ENCODE measurements around the gene NR3C1.
"Not testable (repeated sequence)": the region's sequence is repeated elsewhere in the genome, so short reads cannot be mapped to it uniquely, and the experiment has no call there.

The NR3C1 gene

GRCh38 chr5:143338658-143339366 is 64.7 kb downstream of the NR3C1 start:
- no peak for DNase-seq (ENCODE audit: low read depth, low spot score)

- DNase-seq (ENCODE audit: low read depth, low spot score): no peak
These were observed 65.5 kb downstream of the NR3C1 start for GRCh38 chr5:143337946-143338345.

- no peak for DNase-seq (ENCODE audit: low read depth, low spot score)
These were observed 67.0 kb downstream of the NR3C1 start for GRCh38 chr5:143336485-143336884.

- no peak for DNase-seq (ENCODE audit: low read depth, low spot score)
These were observed 68.6 kb downstream of the NR3C1 start for GRCh38 chr5:143334903-143335302.

- DNase-seq (ENCODE audit: low read depth, low spot score): not testable (repeated sequence)
These were observed 69.1 kb downstream of the NR3C1 start for GRCh38 chr5:143334380-143334779.

- no peak for DNase-seq (ENCODE audit: low read depth, low spot score)
These were observed 71.5 kb downstream of the NR3C1 start for GRCh38 chr5:143331956-143332355.

- no peak for DNase-seq (ENCODE audit: low read depth, low spot score)
These were observed 73.6 kb downstream of the NR3C1 start for GRCh38 chr5:143329843-143330242.

GRCh38 chr5:143328589-143329220 is 74.8 kb downstream of the NR3C1 start:
- DNase-seq (ENCODE audit: low read depth, low spot score): no peak

GRCh38 chr5:143325086-143325485 is 78.4 kb downstream of the NR3C1 start:
- not testable (repeated sequence) for DNase-seq (ENCODE audit: low read depth, low spot score)

- DNase-seq (ENCODE audit: low read depth, low spot score): peak; percentile 20
These were observed 80.4 kb downstream of the NR3C1 start for GRCh38 chr5:143322931-143323630.

- DNase-seq (ENCODE audit: low read depth, low spot score): no peak
These were observed 81.3 kb downstream of the NR3C1 start for GRCh38 chr5:143322176-143322575.

GRCh38 chr5:143319437-143320227 is 83.9 kb downstream of the NR3C1 start:
- DNase-seq (ENCODE audit: low read depth, low spot score): no peak

GRCh38 chr5:143318833-143319232 is 84.7 kb downstream of the NR3C1 start:
- DNase-seq (ENCODE audit: low read depth, low spot score): no peak

GRCh38 chr5:143318270-143318669 is 85.2 kb downstream of the NR3C1 start:
- DNase-seq (ENCODE audit: low read depth, low spot score): no peak

GRCh38 chr5:143316844-143317631 is 86.4 kb downstream of the NR3C1 start:
- DNase-seq (ENCODE audit: low read depth, low spot score): peak; percentile 40

GRCh38 chr5:143316337-143316736 is 87.1 kb downstream of the NR3C1 start:
- no peak for DNase-seq (ENCODE audit: low read depth, low spot score)

- no peak for DNase-seq (ENCODE audit: low read depth, low spot score)
These were observed 87.6 kb downstream of the NR3C1 start for GRCh38 chr5:143315929-143316328.

- DNase-seq (ENCODE audit: low read depth, low spot score): no peak
These were observed 88.3 kb downstream of the NR3C1 start for GRCh38 chr5:143315214-143315613.

- DNase-seq (ENCODE audit: low read depth, low spot score): peak; percentile 71
These were observed 88.8 kb downstream of the NR3C1 start for GRCh38 chr5:143314659-143315058.

- no peak for DNase-seq (ENCODE audit: low read depth, low spot score)
These were observed 89.4 kb downstream of the NR3C1 start for GRCh38 chr5:143314099-143314498.

- no peak for DNase-seq (ENCODE audit: low read depth, low spot score)
These were observed 90.1 kb downstream of the NR3C1 start for GRCh38 chr5:143313298-143313852.

Measured in astrocyte of the hippocampus (primary cell).